NOMO-1 (cell line): ENCODE data around the gene ARNT2.

Experiments
- DNase-seq, 2 experiments: peaks; one replicate each; lab custom pipeline; 2025; ENCODE audit not compliant: unreplicated experiment in 2 of 2; lab: John Stamatoyannopoulos, UW

The ARNT2 gene

GRCh38 chr15:80609091-80609490, 204.9 kb downstream of the ARNT2 start:
- no peak for DNase-seq

GRCh38 chr15:80609512-80609946, 205.3 kb downstream of the ARNT2 start:
- peak in 1 of 2 experiments; percentile 47 for DNase-seq

- DNase-seq, result no peak
Observed at GRCh38 chr15:80611543-80612080, 207.4 kb downstream of the ARNT2 start.

DNA sequence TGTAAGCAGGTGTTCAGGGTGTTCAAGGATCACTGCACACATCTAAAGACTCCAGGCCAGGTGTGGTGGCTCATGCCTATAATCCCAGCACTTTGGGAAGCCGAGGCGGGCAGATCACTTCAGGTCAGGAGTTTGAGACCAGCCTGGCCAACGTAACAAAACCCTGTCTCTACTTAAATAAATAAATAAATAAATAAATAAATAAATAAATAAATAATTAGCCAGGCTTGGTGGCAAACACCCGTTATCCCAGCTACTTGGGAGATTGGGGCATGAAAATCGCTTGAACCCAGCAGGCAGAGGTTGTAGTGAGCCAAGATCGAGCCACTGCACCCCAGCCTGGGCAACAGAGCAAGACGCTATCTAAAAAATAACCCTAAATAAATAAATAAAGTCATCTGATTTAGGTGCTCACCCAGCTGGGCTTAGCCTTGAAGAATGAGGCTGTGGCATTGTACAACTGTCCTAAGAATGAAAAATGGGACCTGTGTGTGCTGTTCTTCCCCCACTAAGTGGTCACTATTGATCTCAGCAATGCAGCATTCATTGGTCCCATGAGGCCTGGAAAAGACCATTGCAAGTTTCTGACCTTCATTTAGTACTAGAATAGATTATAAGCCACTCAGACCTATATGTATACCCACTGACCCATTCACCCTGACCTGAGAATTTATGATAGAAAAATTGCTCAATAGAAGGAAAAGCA, 208.1 kb downstream of the ARNT2 start:
- no peak for DNase-seq

DNA sequence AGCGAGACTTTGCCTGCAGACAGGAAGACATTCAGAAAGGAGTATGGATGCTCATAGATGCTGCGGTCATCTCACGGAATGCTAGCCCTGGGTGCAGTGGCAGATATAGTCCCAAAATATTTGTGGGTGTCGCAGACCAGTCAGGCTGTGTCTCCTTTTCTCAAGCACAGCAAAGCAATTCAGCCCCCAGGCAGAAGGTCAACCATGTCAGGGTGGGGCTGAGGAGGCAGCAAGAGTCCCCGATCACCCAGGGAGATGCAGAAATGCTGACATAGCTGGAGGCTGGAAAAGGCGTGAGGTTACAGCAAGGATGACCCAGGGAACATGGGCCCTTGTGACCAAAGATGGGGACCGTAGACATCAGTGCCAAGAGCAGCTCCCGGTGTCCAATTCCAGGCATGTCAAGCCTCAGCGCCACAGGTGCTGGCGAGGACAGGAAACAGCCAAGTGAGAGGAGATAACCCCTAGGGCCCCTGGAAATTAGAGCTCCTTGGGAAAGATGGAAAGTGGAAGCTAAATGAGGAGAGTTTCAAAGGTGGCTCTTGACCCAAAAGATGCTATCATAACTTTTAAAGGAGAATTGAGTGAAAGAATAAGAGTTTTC, 209.7 kb downstream of the ARNT2 start:
- DNase-seq, result no peak

GRCh38 chr15:80614711-80615360, 210.7 kb downstream of the ARNT2 start:
- no peak for DNase-seq

- DNase-seq, result no peak
Observed at GRCh38 chr15:80615361-80615736, 211.2 kb downstream of the ARNT2 start.

DNA sequence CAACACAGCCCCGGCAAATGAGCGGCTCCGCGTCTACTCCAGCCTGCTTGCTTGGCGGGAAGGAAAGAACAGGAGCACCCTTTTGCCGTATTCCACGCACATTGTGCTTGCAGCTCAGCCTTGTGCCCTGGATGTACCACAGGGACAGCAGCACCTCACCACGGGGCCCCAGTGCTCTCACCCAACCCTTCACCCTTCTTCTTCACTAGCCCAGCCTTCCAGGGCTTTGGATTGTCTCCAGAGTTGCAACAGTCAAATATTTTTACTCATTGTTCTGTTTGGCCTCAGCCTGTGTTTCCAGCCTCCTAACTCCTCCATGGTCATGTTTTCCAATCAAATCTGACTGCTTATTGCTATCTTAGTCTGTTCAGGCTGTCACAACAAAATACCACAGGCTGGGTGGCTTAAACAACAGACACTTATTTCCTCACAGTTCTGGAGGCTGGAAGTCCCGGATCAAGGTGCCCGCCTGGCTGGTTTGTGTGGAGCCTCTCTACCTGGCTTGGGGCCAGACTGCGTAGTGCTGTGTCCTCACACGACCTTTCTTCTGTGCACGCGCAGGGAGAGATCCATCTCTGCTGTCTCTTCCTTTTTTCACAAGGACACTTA, 211.7 kb downstream of the ARNT2 start:
- DNase-seq, result no peak

- peak; percentile 13 to 48 for DNase-seq
Observed at GRCh38 chr15:80618685-80619400, 214.7 kb downstream of the ARNT2 start.

GRCh38 chr15:80619680-80620079, 215.5 kb downstream of the ARNT2 start:
- no peak for DNase-seq

DNA sequence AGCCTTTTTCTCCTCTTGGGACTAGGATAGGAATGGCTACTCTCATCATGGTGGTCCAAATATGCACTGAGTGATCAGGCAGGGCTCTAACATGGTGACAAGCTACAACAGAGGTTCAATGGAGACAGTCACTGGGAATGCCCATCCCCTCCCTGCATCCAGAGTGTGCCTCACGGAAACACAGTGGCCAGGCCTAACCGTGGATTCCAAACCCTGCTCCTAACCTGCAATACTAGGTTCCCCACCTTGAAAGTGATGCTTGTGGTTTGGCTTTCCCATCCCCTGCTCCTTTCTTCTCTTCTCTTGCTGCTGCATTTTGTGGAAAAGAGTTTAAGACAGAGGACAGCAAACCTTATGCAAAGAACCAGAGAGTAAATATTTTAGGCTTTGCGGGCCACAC, 216.0 kb downstream of the ARNT2 start:
- DNase-seq, result no peak

GRCh38 chr15:80620931-80621330, 216.7 kb downstream of the ARNT2 start:
- no peak for DNase-seq

- no peak for DNase-seq
Observed at GRCh38 chr15:80626643-80627120, 222.5 kb downstream of the ARNT2 start.

- no peak for DNase-seq
Observed at GRCh38 chr15:80629355-80629754, 225.2 kb downstream of the ARNT2 start.

DNA sequence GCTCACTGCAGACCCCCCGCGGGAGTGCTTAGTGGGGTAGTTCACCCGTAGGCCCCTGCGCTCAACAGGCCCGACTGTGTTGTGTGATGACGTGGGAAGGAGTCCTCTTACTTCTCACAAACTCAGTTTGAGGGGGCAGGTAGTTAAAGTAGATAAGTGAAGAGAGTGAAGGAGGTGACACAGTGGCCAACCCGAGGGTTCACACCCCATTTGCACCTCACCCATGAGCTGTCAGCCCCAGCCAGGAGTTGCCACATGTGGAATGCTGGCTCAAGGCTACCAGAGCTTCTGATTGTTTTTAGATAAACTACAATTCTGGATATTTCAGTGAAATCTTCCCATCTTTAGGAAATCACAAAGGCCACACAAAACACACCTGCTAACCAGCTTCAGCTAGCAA, 226.8 kb downstream of the ARNT2 start:
- DNase-seq, result no peak

- DNase-seq, result no peak
Observed at GRCh38 chr15:80633221-80633620, 229.0 kb downstream of the ARNT2 start.

DNA sequence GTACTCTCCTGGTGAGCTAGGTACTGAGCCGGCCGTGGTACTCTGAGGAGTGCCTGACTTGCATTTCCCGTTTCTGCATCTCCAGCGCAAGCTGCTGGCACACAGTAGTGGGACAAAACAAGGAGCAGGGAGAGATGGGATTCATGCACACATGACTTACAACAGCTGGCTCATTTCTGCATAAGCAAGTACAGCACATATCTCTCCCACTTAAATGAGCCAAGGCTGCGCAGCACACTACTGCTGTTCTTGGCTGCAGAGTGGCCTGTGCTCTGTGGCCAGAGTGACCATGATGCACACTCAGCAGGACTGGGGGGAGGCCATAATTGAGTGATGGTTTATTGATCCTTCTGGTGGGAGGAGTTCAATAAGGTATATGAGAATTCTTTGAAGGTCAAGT, 231.8 kb downstream of the ARNT2 start:
- no peak for DNase-seq

GRCh38 chr15:80636675-80637074, 232.5 kb downstream of the ARNT2 start:
- DNase-seq, result no peak

GRCh38 chr15:80637747-80638146, 233.6 kb downstream of the ARNT2 start:
- DNase-seq, result no peak

DNA sequence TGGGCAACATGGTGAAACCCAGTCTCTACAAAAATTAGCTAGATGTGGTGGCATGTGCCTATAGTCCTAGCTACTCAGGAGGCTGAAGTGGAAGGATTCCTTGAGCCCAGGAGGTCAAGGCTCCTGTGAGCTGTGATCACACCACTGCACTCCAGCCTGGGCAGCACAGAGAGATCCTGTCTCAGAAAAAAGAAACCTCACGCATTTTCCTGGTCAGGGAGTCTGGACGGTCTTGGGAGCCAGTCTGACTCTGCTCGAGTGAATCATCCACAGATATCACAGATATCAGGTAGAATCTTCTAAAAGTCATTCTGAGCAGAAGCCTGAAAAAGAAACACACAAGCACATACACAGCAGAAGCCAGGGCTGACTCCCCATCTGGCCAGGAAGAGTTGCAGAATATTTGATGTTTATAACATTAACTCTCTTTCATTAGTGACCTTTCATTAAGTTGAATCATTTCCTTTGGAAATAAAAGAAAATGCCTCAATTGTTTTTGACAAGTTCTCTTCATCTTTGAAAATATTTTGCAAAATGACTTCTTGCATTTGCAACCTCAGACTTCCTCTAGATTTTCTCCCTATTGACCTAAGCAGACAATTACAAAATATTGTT, 234.5 kb downstream of the ARNT2 start:
- DNase-seq, result no peak
